ENCODE measurements around the gene RYK. TPM values are rescaled to one million over a fixed set of nuclear protein-coding genes. Genes with fewer than 3 reads are reported as not detected.

RYK gene
- total RNA-seq, 2 donors from 2014 or later: 36.1 to 43.2 TPM

DNA sequence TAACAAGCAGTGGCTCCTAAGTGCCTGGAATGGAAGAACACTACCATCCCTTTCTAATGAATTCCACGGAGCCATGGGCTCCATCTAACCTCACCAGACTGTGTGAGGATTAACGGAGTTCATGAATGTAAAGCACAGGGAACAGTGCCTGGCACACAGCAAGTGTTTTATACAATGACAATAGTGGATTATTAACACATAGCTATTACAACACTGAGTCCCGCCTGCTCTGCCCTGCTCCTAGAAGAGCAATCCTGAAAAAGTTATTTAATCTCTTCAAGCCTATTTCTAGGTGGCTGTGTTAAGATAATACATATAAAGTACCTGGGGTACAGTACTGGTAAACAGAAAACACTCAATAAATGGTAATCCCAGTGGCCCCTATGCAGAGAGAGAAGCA is 51.4 kb downstream of the RYK start:
- Histone ChIP-seq H3K9me3 (no peaks in the 10 kb centered on the region), H3K27ac (no peak overlapping the region), H3K4me1 (no peaks in the 10 kb centered on the region), H3K27me3 (no peaks in the 10 kb centered on the region), H3K36me3 (replicated peaks in 1 of 2; ENCODE audit: insufficient read depth in 1 of 2, low read depth in 2 of 2) (peaks cover 4 to 13% of the 10 kb centered on the region in 2 donors), H3K4me3 (no peak overlapping the region)
- DNase-seq: no peak
- TF ChIP-seq, protein P1, sequence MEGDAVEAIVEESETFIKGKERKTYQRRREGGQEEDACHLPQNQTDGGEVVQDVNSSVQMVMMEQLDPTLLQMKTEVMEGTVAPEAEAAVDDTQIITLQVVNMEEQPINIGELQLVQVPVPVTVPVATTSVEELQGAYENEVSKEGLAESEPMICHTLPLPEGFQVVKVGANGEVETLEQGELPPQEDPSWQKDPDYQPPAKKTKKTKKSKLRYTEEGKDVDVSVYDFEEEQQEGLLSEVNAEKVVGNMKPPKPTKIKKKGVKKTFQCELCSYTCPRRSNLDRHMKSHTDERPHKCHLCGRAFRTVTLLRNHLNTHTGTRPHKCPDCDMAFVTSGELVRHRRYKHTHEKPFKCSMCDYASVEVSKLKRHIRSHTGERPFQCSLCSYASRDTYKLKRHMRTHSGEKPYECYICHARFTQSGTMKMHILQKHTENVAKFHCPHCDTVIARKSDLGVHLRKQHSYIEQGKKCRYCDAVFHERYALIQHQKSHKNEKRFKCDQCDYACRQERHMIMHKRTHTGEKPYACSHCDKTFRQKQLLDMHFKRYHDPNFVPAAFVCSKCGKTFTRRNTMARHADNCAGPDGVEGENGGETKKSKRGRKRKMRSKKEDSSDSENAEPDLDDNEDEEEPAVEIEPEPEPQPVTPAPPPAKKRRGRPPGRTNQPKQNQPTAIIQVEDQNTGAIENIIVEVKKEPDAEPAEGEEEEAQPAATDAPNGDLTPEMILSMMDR (IDR thresholded peaks at IDR 0.05): no peak
- no peak for TF ChIP-seq POLR2A (IDR thresholded peaks at IDR 0.05)
- WGBS, 2 donors: 82 to 83% methylated on average over 3 of the region's 3 CpGs
- no peak for ATAC-seq
- intact Hi-C loops (cut with DNase I): no loop called here

DNA sequence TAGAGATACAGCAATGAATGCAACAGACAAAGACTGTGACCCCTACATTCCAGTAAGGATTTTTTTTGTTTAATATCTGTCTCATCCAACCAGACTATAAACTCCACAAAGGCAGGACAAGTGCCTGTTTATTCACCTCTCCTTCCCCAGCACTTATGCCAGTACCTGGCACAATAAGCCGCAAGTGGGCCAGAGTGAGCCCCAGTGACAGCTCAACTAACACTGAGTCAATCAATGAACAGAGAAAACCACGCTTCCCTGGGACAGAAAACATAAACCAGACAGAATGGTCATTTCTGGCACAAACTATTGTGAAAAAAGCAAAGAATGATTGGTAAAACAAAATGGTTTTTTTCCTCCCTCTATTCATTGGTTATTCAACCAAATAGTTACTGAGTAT is 52.2 kb downstream of the RYK start:
- no peak for TF ChIP-seq POLR2A (IDR thresholded peaks at IDR 0.05)
- TF ChIP-seq, protein P1 (IDR thresholded peaks at IDR 0.05): no peak
- no peak for DNase-seq
- no peak for ATAC-seq
- H3K27me3 ChIP-seq: no peaks in the 10 kb centered on the region
- H3K4me3 ChIP-seq: no peak overlapping the region
- peaks cover 4 to 13% of the 10 kb centered on the region in 2 donors for H3K36me3 ChIP-seq (replicated peaks in 1 of 2; ENCODE audit: insufficient read depth in 1 of 2, low read depth in 2 of 2)
- 89 to 98% methylated on average over 2 of the region's 2 CpGs for WGBS, 2 donors
- intact Hi-C loops (cut with DNase I): no loop called here
- no peaks in the 10 kb centered on the region for H3K4me1 ChIP-seq
- no peaks in the 10 kb centered on the region for H3K9me3 ChIP-seq
- H3K27ac ChIP-seq: no peak overlapping the region

DNA sequence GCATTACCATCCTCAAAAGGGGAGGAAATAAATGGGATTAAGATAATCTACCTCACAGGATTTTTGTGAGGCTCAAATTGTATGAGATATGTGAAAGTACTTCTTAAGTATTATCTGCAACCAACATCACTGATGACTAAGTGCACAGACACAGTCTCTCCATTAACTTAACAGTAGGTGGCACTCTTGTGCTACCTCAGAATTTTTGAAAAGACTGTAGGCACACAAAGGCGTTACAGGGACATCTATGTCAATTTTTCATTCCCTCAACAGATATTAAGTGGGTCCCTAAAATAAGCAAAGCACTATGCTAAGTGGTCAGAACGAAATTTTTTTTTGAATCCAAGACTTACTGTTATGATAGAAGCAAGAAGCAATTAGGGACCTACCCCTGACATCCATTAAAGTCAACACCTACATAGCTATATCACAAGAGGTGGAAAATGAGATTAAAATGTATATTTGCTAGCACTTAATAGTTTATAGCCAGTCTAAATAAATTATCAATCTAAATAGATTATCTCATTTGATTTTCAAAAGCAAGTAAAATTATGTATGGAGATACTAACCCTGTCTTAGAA is 52.9 kb downstream of the RYK start:
- Histone ChIP-seq H3K27ac (no peak overlapping the region), H3K9me3 (no peaks in the 10 kb centered on the region), H3K4me3 (no peak overlapping the region), H3K27me3 (no peaks in the 10 kb centered on the region), H3K36me3 (replicated peaks in 1 of 2; ENCODE audit: insufficient read depth in 1 of 2, low read depth in 2 of 2) (peaks cover 4 to 13% of the 10 kb centered on the region in 2 donors), H3K4me1 (no peaks in the 10 kb centered on the region)
- TF ChIP-seq, protein P1 (IDR thresholded peaks at IDR 0.05): peak; percentile 43 to 78 (median 71)
- no peak for TF ChIP-seq POLR2A (IDR thresholded peaks at IDR 0.05)
- intact Hi-C loops (cut with DNase I): no loop called here
- WGBS, 2 donors: 8 to 11% methylated on average over 2 of the region's 2 CpGs
- DNase-seq (peak in 1 of 4 donors; percentile 14), ATAC-seq (peak; percentile 71)

DNA sequence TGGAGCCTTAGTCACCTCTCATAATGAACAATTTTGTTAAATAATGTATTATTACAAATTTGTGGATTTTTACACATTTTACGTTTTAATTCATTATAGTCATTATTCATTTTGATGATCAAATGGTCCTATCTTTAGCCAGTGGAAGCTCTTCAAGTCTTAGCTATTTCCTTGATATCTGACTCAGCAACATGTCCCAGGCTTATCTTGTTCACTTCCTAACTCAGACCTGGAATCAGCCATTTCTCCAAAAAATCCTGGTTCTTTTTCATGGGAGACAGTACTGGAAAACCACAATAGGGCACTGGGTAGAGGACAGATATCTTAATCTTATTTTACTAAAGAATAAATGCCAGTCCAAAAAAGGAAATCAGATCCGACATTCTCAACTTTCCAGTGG is 56.4 kb downstream of the RYK start:
- intact Hi-C loops (cut with DNase I): no loop called here
- DNase-seq: no peak
- Histone ChIP-seq H3K27me3 (no peaks in the 10 kb centered on the region), H3K4me1 (no peaks in the 10 kb centered on the region), H3K27ac (no peak overlapping the region), H3K4me3 (no peak overlapping the region), H3K9me3 (no peaks in the 10 kb centered on the region), H3K36me3 (replicated peaks in 1 of 2; ENCODE audit: insufficient read depth in 1 of 2, low read depth in 2 of 2) (no peaks in the 10 kb centered on the region)
- 70 to 89% methylated on average over 2 of the region's 2 CpGs for whole genome bisulfite sequencing, 2 donors
- ATAC-seq: no peak
- TF ChIP-seq, protein P1 (IDR thresholded peaks at IDR 0.05): no peak
- no peak for TF ChIP-seq POLR2A (IDR thresholded peaks at IDR 0.05)

DNA sequence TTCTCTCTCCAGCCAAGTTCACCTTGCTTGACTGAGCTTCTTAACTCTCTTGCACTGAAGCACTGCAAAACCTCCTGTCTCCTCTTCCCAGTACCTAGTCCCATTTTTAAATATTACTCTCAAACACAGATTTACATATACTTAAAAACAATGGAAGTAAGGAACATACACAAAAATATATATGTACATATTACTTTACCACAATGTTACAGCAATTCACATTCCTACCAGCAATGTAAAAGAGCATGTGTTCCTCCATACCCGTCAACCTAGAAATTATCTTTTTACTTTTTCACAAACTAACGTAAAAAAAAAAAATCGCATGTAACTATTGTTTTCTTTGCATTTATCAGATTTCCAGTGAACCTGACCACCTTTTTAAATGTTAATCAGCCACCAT is 60.4 kb downstream of the RYK start:
- WGBS, 2 donors: 78 to 84% methylated on average over 3 of the region's 3 CpGs
- Histone ChIP-seq H3K4me1 (no peaks in the 10 kb centered on the region), H3K36me3 (replicated peaks in 1 of 2; ENCODE audit: insufficient read depth in 1 of 2, low read depth in 2 of 2) (peaks cover 0 to 3% of the 10 kb centered on the region in 2 donors), H3K9me3 (no peaks in the 10 kb centered on the region), H3K27ac (no peak overlapping the region), H3K4me3 (no peak overlapping the region), H3K27me3 (no peaks in the 10 kb centered on the region)
- TF ChIP-seq, protein P1 (IDR thresholded peaks at IDR 0.05): no peak
- TF ChIP-seq POLR2A (IDR thresholded peaks at IDR 0.05): no peak
- DNase-seq (no peak), ATAC-seq (no peak)
- intact Hi-C loops (cut with DNase I): no loop called here
